Measurements from ENCODE around the gene MRPL24. TPM values are rescaled to one million over a fixed set of nuclear protein-coding genes. Genes with fewer than 3 reads are reported as not detected.

MRPL24 gene
- total and polyA plus RNA-seq, 2 of the 13 experiments (the other 11 are each of a cell fraction or from before 2014, with no cell fraction given), result 38.1 to 42.9 TPM

DNA sequence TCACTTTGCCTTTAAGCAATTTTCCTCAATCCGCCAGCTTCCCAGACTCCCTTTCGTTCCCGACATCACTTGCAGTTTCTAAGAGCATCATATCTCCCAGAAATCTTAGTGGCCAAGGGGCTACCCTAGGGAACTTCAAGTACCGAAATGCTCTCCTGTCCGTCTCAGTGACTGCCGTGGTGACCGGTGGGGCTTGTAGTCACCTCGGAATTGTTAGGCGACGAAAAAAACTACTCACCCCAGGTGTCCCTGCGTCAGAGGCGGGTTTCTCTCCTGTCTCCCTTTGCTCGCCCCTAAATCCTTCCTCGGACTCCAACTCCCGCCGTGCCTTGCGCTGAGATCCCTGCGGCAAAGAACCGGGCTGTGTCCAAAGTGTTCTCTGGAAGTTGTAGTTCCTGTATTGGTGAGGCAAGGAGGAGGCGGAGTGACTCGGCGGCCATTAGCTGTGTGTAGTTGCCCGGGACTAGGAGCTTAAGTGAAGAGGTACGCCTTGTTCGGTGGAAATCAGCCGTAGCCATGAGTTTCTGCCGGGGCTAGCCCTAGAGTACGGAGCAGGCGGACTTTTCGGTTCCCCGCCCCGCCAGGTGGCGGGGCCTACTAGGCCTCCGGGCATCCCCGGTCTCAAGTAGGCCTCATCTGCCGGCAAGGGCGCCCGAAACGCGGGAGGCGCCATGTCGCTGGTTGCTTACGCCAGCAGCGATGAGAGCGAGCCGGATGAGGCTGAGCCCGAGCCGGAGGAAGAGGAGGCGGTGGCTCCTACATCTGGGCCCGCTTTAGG, 26.4 kb upstream of the MRPL24 start, which contains the start of gene PRCC (continued):
- TF ChIP-seq MAFG (CRISPR knock-in tag; IDR thresholded peaks at IDR 0.05) (no peak), ZNF496 (CRISPR knock-in tag; IDR thresholded peaks at IDR 0.05; ENCODE audit: insufficient replicate concordance) (no peak), NPAS2 (CRISPR knock-in tag; IDR thresholded peaks at IDR 0.05; ENCODE audit: borderline replicate concordance) (no peak), ZNF225 (CRISPR knock-in tag; IDR thresholded peaks at IDR 0.05) (peak; percentile 29; the same call in 1 of the 2 replicates), ZNF746 (CRISPR knock-in tag; IDR thresholded peaks at IDR 0.05) (no peak), ETV5 (CRISPR knock-in tag; IDR thresholded peaks at IDR 0.05; ENCODE audit: borderline replicate concordance) (peak; percentile 37; the same call in 1 of the 2 replicates), NR2F6 (IDR thresholded peaks at IDR 0.05) (0 out of 2 replicates have a peak, but pooled peaks have one; percentile 10), NR2F6 (CRISPR knock-in tag; IDR thresholded peaks at IDR 0.05) (no peak), ZNF614 (CRISPR knock-in tag; IDR thresholded peaks at IDR 0.05; ENCODE audit: borderline replicate concordance) (no peak; the same call in 1 of the 2 replicates), CBX5 (CRISPR knock-in tag; IDR thresholded peaks at IDR 0.05; ENCODE audit: borderline replicate concordance) (no peak; the same call in 1 of the 2 replicates), GTF2F1 (IDR thresholded peaks at IDR 0.05; ENCODE audit: low read length) (no peak), HMG20B (CRISPR knock-in tag; conservative IDR thresholded peaks at IDR 0.05) (no peak), ZNF839 (CRISPR knock-in tag; IDR thresholded peaks at IDR 0.05; ENCODE audit: borderline replicate concordance) (no peak), MZF1 (CRISPR knock-in tag; IDR thresholded peaks at IDR 0.05; ENCODE audit: borderline replicate concordance) (no peak), EZH2 (conservative IDR thresholded peaks at IDR 0.05; ENCODE audit: low read depth, low read length) (no peak), ZNF33B (CRISPR knock-in tag; IDR thresholded peaks at IDR 0.05) (no peak), SRSF4 (IDR thresholded peaks at IDR 0.05; ENCODE audit: low read depth, low read length, poor library complexity, severe bottlenecking) (no peak), TBX3 (IDR thresholded peaks at IDR 0.05; ENCODE audit: borderline replicate concordance) (no peak), ATF1 (CRISPR knock-in tag; IDR thresholded peaks at IDR 0.05) (peak; percentile 92), XBP1 (CRISPR knock-in tag; IDR thresholded peaks at IDR 0.05) (no peak), ZNF432 (CRISPR knock-in tag; IDR thresholded peaks at IDR 0.05; ENCODE audit: borderline replicate concordance) (no peak), RFX3 (CRISPR knock-in tag; IDR thresholded peaks at IDR 0.05) (0 out of 2 replicates have a peak, but pooled peaks have one; percentile 14), ZNF333 (CRISPR knock-in tag; IDR thresholded peaks at IDR 0.05; ENCODE audit: borderline replicate concordance) (no peak), MAFF (IDR thresholded peaks at IDR 0.05; ENCODE audit: low read depth, low read length) (peak; percentile 11; the same call in 1 of the 2 replicates), TCF7L2 (IDR thresholded peaks at IDR 0.05; ENCODE audit: low read depth, low read length) (no peak)
- TF ChIP-seq, protein P1, sequence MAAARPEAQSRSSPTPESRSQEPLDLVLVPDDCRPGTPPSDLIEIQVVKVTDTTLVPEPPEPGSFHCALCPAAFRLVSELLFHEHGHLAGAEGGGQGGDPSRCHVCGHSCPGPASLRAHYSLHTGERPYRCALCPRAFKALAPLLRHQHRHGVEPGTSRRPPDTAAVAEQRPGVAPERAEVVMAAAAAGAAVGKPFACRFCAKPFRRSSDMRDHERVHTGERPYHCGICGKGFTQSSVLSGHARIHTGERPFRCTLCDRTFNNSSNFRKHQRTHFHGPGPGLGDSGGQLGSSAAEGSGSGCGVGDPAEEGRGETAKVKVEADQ (CRISPR knock-in tag; IDR thresholded peaks at IDR 0.05; ENCODE audit: borderline replicate concordance), result no peak
- TF ChIP-seq, protein P2, sequence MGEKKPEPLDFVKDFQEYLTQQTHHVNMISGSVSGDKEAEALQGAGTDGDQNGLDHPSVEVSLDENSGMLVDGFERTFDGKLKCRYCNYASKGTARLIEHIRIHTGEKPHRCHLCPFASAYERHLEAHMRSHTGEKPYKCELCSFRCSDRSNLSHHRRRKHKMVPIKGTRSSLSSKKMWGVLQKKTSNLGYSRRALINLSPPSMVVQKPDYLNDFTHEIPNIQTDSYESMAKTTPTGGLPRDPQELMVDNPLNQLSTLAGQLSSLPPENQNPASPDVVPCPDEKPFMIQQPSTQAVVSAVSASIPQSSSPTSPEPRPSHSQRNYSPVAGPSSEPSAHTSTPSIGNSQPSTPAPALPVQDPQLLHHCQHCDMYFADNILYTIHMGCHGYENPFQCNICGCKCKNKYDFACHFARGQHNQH (CRISPR knock-in tag; IDR thresholded peaks at IDR 0.05), result peak; percentile 67; the same call in 1 of the 2 replicates
- TF ChIP-seq, protein P3, sequence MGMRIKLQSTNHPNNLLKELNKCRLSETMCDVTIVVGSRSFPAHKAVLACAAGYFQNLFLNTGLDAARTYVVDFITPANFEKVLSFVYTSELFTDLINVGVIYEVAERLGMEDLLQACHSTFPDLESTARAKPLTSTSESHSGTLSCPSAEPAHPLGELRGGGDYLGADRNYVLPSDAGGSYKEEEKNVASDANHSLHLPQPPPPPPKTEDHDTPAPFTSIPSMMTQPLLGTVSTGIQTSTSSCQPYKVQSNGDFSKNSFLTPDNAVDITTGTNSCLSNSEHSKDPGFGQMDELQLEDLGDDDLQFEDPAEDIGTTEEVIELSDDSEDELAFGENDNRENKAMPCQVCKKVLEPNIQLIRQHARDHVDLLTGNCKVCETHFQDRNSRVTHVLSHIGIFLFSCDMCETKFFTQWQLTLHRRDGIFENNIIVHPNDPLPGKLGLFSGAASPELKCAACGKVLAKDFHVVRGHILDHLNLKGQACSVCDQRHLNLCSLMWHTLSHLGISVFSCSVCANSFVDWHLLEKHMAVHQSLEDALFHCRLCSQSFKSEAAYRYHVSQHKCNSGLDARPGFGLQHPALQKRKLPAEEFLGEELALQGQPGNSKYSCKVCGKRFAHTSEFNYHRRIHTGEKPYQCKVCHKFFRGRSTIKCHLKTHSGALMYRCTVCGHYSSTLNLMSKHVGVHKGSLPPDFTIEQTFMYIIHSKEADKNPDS (CRISPR knock-in tag; IDR thresholded peaks at IDR 0.05), result 0 out of 2 replicates have a peak, but pooled peaks have one; percentile 40

Data from HepG2 (cell line).